Suprapubic skin (tissue), 4 donors: ENCODE measurements around the gene UBALD1. TPM values are rescaled to one million over a fixed set of nuclear protein-coding genes. Genes with fewer than 3 reads are reported as not detected.
A peak's percentile ranks its signal among the peaks of the same experiment; 100 is the strongest.
"Not testable (repeated sequence)": the region's sequence is repeated elsewhere in the genome, so short reads cannot be mapped to it uniquely, and the experiment has no call there.

ENCODE experiments used
- DNase-seq, 2 donors: peaks; one replicate each; pipeline ENCODE4 v3.0.0-alpha.2; 2019; ENCODE audit warnings: low spot score in 2 of 2
- H3K27ac ChIP-seq: fragments of 200-600 bp; sonication (generic); one replicate; pipeline ENCODE4 v1.5.1; 2019
- H3K27me3 ChIP-seq: fragments of 200-600 bp; sonication (generic); one replicate; pipeline ENCODE4 v1.5.1; 2019
- H3K36me3 ChIP-seq: fragments of 200-600 bp; sonication (generic); one replicate; pipeline ENCODE4 v1.5.1; 2019
- H3K4me1 ChIP-seq: fragments of 200-600 bp; sonication (generic); one replicate; pipeline ENCODE4 v1.5.1; 2019
- H3K4me3 ChIP-seq: fragments of 200-600 bp; sonication (generic); one replicate; pipeline ENCODE4 v1.5.1; 2019; ENCODE audit warnings: mild to moderate bottlenecking
- H3K9me3 ChIP-seq: fragments of 200-600 bp; sonication (generic); one replicate; pipeline ENCODE4 v1.5.1; 2019
- CTCF ChIP-seq, 2 donors: fragments of 200-600 bp in 1 of 2; fragments of 450-650 bp in 1 of 2; sonication (generic) in 1 of 2; IDR thresholded peaks; one replicate each; pipeline ENCODE4 v1.5.1; 2016 to 2019; ENCODE audit warnings: antibody characterized with exemption in 2 of 2, mild to moderate bottlenecking in 1 of 2, moderate library complexity in 1 of 2
- EP300 ChIP-seq: sonication (generic); formaldehyde crosslinking; IDR thresholded peaks from one replicate; pipeline ENCODE4 v1.6.1; 2017; ENCODE audit warnings: antibody characterized with exemption
- POLR2A ChIP-seq, 2 donors: fragments of 450-650 bp; IDR thresholded peaks; one replicate each; pipeline ENCODE4 v1.6.1; 2017; ENCODE audit warnings: antibody characterized with exemption in 2 of 2, mild to moderate bottlenecking in 2 of 2, moderate library complexity in 2 of 2
- POLR2AphosphoS5 ChIP-seq, 3 donors: sonication (generic); formaldehyde crosslinking; IDR thresholded peaks; one replicate each; pipeline ENCODE4 v1.6.1; 2017; ENCODE audit warnings: antibody characterized with exemption in 3 of 3
- WGBS: methylation state at CpG from one replicate; pipeline ENCODE4 v1.1.5; 2018; 5-methylcytosine and 5-hydroxymethylcytosine counted together
- total RNA-seq, 4 donors: library from RNA; depleted of rRNA; stranded (reverse); fragments of >200 nt; gene quantifications; one replicate each; pipeline ENCODE4 v1.1.0, GENCODE V29; 2016

The UBALD1 gene
- total RNA-seq, 4 donors from 2014 or later: 11.5 to 29.7 (median 15.2) TPM

- peaks cover 92% of the 10 kb centered on the region for H3K36me3 ChIP-seq
- no peaks in the 10 kb centered on the region for H3K9me3 ChIP-seq
- no peaks in the 10 kb centered on the region for H3K27me3 ChIP-seq
- WGBS: 97% methylated on average over 5 of the region's 12 CpGs
- TF ChIP-seq EP300: no peak
- no peak for TF ChIP-seq POLR2A (IDR thresholded peaks at IDR 0.05)
- no peak for TF ChIP-seq POLR2AphosphoS5 (IDR thresholded peaks at IDR 0.05)
- TF ChIP-seq CTCF (IDR thresholded peaks at IDR 0.05): no peak
- H3K4me3 ChIP-seq: no peak overlapping the region
- H3K4me1 ChIP-seq: peaks cover 4% of the 10 kb centered on the region
- no peak overlapping the region for H3K27ac ChIP-seq
- DNase-seq: no peak
Observed at GRCh38 chr16:4654964-4655590, 40.4 kb upstream of the UBALD1 start.

DNA sequence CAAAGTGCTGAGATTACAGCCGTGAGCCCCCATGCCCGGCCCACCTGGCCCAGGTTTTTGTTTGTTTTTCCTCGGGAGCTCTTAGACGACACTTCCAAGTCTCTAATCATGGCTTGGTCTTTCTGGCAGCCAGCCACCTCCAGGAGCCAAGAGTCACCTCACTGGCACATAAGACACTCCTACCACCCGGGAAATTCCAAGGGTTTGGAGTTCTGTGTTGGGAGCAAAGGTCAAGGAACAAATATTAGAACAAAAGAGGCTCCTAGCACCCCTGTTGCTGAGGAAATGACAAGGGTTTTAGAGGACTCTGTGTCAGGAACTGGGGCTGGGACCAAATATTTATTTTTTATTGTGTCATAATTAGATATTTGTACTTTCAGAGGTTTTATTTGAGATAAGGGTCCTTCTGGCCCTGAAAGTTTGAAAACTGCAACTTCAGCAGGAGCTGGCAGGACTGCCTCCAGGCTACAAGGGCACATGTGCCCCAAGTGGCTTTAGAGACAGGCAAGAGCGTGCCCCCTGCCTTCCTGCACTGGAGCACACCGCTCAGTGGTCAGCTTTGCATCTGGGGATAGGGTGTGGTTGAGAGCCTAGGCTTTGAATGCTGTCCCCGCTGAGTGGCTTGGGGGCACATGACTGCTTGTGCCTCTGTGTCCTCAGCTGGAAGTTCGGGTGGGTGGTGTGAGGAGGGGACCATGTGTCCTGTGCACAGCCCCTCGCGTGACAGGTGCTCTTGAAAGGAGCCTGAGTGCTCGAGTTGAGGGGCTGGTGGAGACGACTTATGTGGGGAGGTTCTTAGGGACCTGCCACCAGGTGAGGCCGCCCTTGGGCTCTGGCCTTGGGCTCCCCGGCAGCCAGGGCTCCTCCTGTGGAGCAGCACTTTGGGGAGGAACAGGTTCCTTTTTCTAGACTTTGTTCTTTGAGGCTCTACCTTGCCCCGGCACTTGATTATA is 39.6 kb upstream of the UBALD1 start:
- 86% methylated on average over 14 of the region's 16 CpGs for WGBS
- no peaks in the 10 kb centered on the region for H3K27me3 ChIP-seq

GRCh38 chr16:4652561-4652960 is 37.9 kb upstream of the UBALD1 start:
- H3K27ac ChIP-seq: no peak overlapping the region
- WGBS: 95% methylated on average over 10 of the region's 25 CpGs

More for the DNA sequence above, 39.6 kb upstream of the UBALD1 start:
- DNase-seq: no peak
- peaks cover 4% of the 10 kb centered on the region for H3K4me1 ChIP-seq
- H3K36me3 ChIP-seq: peaks cover 86% of the 10 kb centered on the region
- H3K4me3 ChIP-seq: no peak overlapping the region
- no peaks in the 10 kb centered on the region for H3K9me3 ChIP-seq
- TF ChIP-seq CTCF (IDR thresholded peaks at IDR 0.05): no peak
- no peak for TF ChIP-seq POLR2A (IDR thresholded peaks at IDR 0.05)
- TF ChIP-seq EP300: no peak
- no peak for TF ChIP-seq POLR2AphosphoS5 (IDR thresholded peaks at IDR 0.05)
- no peak overlapping the region for H3K27ac ChIP-seq

DNA sequence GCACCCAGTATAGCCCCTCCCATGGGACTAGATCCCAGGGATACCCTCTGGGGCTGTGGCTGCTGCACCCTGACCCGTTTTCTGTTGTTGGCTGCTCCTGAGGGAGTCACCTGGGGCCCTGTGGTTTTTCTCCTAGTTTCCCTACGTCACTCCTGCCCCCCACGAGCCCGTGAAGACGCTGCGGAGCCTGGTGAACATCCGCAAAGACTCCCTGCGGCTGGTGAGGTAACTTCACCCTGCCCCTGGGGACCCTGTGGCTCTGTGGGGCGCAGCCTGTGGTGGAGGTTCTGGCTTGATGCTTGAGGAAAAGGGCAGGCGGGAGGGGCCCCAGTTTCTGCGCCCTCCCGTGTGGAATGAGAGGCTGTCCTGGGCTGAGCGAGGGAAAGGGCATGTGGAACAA is 37.1 kb upstream of the UBALD1 start:
- Histone ChIP-seq H3K4me3 (no peak overlapping the region), H3K9me3 (no peaks in the 10 kb centered on the region), H3K27ac (no peak overlapping the region), H3K27me3 (no peaks in the 10 kb centered on the region), H3K4me1 (peaks cover 4% of the 10 kb centered on the region), H3K36me3 (peaks cover 63% of the 10 kb centered on the region)
- 95% methylated on average over 8 of the region's 13 CpGs for WGBS
- no peak for TF ChIP-seq EP300
- no peak for TF ChIP-seq POLR2AphosphoS5 (IDR thresholded peaks at IDR 0.05)
- TF ChIP-seq POLR2A (IDR thresholded peaks at IDR 0.05): no peak
- TF ChIP-seq CTCF (IDR thresholded peaks at IDR 0.05): no peak
- DNase-seq: no peak

More at GRCh38 chr16:4652561-4652960, 37.9 kb upstream of the UBALD1 start:
- H3K36me3 ChIP-seq: peaks cover 69% of the 10 kb centered on the region
- no peaks in the 10 kb centered on the region for H3K27me3 ChIP-seq
- H3K9me3 ChIP-seq: no peaks in the 10 kb centered on the region
- H3K4me1 ChIP-seq: peaks cover 4% of the 10 kb centered on the region
- no peak overlapping the region for H3K4me3 ChIP-seq
- DNase-seq: no peak
- no peak for TF ChIP-seq POLR2AphosphoS5 (IDR thresholded peaks at IDR 0.05)

DNA sequence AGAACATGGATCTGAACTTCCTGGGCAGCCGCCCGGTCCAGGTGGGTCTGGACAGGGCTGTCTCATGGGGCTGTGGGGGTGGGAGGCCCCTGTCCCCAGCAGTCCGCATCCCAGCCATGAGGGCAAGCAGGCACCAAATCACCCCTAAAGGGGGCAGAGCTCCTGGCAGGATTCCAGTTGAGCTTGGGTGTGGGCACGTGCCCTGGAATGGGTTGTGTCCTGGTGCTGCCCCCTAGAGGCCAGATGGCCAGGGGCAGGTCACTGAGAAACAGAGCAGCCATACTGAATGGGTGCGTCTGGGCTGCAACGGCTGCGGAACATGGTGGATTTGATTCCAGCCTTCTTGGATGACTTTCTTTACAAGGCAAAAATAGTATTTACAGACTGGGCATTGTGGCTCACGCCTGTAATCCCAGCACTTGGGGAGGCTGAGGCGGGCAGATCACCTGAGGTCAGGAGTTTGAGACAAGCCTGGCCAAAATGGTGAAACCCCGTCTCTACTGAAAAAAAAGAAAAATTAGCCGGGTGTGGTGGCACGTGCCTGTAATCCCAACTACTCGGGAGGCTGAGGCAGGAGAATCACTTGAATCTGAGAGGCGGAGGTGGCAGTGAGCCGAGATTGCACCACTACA is 35.9 kb upstream of the UBALD1 start:
- H3K27ac ChIP-seq, H3K4me3 ChIP-seq, DNase-seq, H3K27me3 ChIP-seq, H3K9me3 ChIP-seq, H3K4me1 ChIP-seq: not testable (repeated sequence)
- peak; percentile 3 to 66 for TF ChIP-seq CTCF (IDR thresholded peaks at IDR 0.05)
- 86% methylated on average over 15 of the region's 15 CpGs for WGBS
- peaks cover 56% of the 10 kb centered on the region for H3K36me3 ChIP-seq
